GM21447 (cell line): ENCODE data around the gene KRTAP10-12.

Experiments used
- ATAC-seq: cut with Tn5 transposase; IDR thresholded peaks from one replicate; pipeline ENCODE4 v1.9.1; 2021; ENCODE audit not compliant: unreplicated experiment

KRTAP10-12 gene

DNA sequence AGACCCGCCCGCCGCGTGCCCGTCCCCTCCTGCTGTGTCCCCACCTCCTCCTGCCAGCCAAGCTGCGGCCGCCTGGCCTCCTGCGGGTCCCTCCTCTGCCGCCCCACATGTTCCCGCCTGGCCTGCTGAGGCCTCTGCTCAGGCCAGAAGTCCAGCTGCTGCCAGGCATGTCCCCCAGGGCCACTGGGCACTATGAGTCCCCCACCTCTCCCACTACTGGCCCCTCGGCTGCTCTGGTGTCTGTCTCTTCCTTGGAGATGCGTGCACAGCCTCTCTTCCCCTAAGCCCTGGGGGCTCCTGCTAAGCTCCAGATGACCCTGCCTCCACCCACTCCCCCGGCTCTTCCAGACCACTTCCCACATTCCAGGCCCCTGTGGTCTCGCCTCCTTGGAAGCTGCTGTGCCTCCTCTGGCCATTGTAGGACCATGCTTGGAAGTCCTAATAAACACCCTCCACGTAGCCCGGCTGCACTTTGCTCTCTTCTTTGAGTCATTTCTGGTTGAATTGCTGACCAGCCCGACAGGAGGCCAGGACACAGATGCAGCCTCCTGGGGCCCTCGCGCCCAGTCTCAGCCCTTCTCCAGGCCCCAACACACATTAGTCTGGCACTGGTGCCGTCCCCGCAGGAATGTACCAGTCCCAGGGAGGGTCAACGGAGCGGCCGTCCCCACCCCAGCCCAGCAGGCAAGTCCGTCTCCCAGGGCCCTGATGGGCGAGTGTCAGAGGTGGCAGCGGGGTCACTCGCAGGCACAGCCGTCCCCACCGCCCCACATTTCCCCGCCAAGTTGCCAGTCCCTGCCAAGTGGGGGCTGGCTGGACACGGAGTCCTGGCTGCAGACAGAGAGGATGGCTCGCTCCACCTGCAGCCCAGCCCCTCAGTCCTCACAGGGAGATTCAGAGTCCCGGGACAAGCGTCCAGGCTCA lies 1.1 kb downstream of the KRTAP10-12 start:
- ATAC-seq = no peak

DNA sequence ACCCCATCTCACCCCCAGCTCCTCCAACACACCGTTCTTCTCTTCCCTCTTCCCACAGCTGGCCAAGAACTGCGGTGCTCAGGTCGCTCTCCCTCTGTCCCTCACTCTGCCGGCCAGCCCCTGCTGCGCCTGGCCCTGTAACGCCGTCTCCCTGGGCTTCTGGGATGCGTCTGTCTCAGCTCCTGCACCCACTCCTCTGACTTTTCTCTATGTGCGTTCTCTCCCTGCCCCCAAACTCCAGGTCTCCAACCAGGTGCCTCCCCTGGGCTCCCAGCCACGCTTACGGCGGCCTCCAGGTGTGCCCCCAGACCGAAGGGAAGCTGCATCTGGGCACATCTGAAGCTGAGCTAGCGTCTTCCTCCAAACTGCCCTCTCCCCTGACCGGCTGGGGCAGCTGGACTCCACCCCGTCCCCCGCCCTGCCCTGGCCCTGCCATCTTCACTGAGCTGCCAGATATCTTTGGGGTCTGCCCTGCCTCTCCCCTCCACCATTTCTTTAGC lies 2.6 kb downstream of the KRTAP10-12 start:
- ATAC-seq = no peak

DNA sequence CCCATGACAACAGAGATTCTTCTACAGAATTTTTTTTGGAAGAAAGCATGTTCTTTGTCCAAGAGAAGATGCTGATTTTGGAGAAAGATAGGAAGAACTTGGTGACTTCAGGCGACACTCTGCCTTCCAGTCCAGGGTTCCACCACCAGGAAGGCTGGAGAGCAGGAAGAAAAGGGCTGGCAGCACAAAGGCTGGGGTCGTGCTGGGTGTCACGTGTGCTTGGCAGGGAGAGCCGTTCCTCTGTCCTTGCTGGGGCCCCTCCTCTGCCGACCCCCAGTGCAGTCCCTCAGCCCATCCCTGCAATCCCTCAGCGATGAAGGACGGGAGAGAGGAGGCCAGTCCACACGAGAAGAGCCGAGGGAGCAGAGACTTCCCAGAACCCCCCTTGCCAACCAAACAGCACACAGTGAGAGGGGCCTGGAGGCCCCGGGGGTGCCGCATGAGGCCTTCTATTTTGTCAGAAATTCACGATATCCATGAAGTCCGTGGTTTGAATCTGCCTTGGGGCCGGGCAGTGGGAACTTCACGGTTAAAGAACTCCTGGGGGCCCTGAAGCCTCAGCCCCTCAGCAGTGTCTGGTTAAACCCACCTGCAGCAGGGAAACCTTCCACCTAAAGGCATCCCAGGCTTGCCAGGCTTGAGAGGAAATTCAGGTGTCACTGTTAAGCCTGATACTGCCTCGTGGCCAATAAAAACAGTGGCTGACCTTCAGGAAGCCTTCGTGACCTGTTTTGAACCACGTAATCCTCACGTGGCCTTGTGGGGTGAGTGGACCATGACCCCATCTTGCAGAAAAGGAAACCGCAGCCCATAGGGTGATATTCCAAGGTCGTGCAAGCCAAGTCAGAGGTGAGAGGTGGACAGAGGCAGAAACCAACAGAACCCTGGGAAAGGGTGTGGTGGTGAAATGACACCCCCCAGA lies 3.4 kb downstream of the KRTAP10-12 start:
- ATAC-seq = no peak

DNA sequence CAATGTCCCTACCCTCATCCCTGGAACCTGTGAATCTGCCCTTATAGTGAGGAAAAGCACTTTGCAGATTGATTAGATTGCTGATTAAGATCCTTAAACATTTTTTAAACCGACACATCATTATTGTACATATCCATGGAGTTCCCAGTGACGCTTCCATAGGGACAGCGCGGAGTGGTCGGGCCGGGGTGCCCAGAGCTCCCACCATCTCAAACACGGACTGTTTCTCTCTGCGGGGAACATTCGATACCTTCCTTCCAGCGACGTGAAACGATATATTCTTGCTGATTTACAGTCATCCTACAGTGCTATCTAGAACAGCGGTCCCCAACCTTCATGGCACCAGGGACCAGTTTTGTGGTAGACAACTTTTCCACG lies 4.0 kb downstream of the KRTAP10-12 start:
- ATAC-seq = no peak

DNA sequence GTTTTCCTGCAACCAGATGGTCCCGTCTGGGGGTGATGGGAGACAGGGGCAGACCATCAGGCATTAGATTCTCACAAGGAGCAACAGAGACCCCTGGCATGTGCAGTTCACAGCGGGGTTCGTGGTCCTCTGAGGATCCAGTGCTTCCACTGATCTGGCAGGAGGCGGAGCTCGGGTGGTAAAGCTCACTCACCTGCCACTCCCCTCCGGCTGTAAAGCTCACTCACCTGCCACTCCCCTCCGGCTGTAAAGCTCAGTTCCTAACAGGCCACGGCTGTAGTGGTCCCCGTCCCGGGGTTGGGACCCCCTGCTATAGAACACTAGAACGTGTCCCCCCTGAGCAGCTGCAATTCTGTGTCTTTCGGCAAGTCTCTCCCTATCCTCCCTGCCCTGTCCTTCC lies 4.6 kb downstream of the KRTAP10-12 start:
- ATAC-seq = no peak

DNA sequence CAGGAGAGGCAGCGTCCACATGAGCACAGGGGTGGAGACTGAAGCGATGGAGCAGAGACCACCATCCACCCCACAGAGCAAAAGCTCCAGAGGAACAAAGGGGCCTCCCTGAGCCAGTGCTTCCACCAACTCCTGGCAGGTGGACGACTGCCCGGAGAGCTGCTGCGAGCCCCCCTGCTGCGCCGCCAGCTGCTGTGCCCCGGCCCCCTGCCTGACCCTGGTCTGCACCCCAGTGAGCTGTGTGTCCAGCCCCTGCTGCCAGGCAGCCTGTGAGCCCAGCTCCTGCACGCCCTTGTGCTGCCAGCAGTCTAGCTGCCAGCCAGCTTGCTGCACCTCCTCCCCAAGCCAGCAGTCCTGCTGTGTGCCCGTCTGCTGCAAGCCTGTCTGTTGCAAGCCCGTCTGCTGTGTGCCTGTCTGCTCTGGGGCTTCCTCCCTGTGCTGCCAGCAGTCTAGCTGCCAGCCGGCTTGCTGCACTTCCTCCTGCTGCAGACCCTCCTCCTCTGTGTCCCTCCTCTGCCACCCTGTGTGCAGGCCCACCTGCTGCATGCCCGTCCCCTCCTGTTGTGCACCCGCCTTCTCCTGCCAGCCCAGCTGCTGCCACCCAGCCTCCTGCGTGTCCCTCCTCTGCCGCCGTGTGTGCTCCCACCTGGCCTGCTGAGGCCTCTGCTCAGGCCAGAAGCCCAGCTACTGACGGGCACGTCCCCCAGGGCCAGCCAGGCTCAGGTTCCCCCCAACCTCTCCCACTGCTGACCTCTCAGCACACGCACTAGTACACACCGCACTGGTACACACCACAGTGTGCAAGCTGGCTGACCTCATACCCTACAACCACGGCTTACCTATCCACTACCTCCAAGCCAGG lies 5.4 kb downstream of the KRTAP10-12 start:
- ATAC-seq = no peak

DNA sequence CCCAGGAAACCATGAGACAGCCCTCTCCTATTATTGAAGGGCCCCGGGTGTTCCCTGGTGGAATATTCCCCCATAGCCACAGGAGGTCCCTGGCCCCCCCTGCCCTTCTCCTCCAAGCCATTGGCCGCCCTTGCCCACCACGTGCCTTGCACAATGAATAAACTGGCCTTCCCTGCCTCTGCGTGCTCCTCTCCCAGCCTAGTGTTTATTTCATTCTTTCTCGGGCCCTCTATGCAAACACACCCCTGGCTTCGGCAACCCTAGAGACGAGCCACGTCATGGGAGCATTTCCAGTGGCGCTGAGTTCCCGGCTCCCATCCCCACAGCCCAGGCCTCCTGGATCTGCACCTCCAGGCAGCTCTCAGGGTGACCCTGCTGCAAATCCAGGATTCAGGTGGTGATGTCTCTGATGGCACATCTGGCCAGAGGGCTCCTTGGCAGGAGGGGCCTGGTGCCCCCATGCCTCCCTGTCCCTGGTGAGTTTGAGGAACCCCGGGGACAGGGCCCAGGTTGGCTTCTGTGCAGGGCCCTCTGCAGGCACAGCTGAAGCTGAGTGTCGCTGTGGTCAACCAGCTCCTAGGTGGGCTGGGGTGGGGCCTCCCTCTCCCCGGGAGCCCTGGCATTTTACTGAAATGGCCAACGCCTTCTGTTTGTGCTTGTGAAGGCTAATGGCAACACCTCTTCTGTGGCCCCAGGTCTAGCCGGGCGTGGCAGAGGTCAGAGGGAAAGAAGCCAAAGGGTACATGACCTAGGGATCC lies 6.2 kb downstream of the KRTAP10-12 start:
- no peak for ATAC-seq

DNA sequence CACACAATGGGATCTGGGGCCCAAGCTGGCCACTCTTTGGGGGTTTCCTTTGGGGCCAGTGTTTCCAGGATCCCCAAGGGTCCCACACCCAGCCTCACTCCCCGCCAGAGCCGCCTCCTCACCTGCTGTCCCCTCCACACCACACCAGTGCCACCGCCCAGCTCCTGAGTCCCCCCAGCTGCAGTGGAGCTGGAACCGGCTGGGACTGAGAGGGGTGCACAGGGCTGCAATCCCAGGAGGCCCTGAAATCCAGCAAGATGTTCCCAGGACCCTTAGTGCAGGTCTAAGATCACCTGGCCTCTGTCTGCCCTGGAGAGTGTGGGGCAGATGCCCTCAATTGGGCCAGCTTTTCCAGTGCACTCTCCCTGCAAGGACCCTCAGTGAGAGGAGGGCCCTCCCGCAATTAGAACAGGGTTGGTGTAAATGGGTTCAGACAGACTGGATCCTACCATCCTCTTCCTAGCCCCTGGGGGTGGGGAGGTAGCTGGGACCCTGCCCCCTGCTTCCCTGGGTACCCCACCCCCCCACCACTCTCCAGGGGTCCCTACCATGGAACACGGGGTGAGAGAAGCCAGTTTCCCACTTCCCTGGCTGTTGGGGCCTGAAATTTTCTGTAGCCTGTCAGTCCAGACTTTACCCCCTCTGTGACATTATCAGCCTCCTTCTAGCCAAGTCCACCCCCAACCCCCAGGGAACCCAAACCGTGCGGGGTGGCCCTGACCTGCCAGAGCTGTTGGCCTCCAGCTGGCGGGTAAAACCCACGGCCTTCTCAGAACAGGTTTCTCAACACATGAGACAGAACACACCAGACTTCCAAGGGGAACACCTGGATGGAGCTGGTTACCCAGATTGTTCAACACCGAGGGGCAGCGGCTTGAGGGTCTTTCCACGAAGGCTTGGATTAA lies 7.0 kb downstream of the KRTAP10-12 start:
- ATAC-seq = no peak

DNA sequence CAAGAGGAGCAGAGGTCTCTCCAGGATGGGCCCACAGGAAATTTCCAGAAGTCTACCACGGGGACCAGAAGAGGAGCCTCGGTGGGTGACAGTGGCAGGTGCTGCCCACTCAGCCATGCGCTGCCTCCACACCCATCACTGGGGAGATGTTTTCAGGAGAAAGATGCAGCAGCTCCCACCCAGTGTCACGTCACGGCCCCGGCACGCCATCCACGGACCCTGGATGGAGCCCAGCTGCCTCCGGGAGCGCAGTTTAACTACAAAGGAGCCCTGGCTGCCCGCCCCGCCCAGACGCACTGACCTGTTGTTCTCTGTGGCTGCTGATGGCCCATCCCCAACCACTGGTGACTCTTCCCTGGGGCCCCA lies 7.6 kb downstream of the KRTAP10-12 start:
- ATAC-seq = no peak

DNA sequence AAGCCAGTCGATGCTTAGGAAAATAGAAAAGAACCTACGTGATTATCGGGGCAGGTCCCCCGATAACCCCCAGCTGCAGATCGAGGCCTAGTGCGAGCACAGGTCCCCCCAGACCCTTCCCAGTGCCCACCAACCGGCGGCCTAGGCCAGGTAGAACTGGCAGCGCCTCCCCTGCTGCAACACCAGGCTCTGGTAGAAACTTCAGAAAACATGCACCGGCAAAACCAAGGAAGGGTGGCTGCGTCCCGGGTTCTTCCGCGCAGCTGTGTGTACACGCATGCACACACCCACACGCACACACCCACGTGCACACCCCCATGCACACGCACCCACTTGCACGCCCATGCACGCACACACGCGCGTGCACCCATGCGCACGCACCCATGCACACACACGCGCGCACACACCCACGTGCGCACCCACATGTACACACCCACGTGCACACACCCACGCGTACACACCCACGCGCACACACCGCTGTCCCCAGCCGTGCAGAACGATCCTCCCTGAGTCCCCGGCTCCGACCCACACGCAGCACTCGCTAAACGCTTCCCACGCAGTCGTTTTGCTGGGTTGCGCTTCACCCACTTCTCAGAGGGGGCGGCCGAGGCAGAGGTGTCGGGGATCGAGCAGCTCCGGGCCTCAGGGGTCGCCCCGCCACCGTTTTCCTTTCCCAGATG lies 9.2 kb downstream of the KRTAP10-12 start:
- ATAC-seq = no peak

DNA sequence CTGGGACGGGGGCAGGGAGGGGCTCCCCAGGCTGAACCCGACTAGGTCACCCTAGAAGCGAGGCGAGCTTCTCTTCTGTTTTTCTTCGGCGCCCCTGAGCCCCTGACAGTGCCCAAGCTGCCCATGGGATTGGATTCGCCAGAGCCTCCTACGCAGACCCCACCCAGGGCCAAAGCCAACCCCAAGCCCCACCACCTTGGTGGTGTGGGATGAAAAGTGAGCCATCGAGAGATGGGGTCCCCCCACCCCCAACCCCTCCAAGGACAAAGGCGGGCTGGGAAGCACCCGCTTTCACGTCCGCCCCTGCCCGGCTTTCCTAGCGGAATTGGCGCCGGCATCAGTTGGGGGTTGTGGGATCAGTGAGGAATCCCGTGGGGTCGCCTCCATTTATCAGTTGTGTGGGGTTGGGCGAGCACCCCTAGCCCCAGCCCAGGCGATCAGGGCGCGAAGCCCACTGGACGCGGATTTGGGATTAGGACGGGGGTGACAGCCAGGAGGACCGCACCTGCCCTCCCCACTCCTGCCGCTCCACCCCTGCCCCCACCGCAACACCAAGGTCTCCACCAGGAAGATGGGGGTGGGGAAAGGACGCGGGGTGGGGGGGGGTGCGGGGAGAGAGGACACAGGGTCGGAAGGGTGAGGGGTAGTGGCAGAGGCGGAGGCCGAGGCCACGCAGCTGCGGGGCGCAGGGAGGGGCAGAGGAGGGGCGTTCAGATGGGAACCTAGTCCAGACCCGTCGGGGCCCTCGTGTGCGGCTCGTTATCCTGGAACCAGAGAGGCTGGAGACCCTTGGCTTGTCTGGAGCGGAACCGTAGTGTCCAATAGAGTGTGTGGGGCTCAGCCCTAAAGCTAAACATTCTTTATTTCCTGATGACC lies 10.0 kb downstream of the KRTAP10-12 start:
- no peak for ATAC-seq

DNA sequence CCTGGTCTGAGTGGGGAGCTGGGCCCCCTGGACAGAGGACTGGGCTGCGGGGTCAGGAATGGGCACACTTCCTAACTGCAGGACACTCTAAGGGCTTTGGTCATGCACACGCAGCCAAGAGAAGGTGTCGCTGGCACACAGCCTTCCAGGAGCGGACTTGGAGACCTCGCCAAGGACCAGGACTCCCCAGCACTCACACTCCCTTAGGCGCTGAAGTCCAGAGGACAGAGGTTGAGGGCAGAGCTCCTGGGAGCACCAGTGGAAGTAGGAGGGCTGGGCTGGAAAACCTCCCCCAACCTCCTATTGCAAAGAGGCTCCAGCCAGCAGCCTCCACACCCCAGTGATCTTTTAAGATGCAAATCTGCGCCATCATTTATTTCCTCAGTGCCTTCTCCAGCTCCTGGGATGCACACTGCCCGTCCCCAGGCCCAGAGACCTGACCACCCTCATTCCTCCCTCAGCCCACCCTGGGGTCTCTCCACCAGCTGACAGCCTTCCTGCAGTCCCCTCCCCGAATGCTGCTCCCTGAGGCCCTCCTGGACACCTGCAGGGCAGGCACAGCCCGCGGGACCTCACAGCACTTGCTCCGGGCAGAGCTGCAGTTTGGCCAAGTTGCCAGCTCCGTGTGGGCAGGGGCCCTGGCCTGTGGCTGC lies 11.4 kb downstream of the KRTAP10-12 start:
- no peak for ATAC-seq

DNA sequence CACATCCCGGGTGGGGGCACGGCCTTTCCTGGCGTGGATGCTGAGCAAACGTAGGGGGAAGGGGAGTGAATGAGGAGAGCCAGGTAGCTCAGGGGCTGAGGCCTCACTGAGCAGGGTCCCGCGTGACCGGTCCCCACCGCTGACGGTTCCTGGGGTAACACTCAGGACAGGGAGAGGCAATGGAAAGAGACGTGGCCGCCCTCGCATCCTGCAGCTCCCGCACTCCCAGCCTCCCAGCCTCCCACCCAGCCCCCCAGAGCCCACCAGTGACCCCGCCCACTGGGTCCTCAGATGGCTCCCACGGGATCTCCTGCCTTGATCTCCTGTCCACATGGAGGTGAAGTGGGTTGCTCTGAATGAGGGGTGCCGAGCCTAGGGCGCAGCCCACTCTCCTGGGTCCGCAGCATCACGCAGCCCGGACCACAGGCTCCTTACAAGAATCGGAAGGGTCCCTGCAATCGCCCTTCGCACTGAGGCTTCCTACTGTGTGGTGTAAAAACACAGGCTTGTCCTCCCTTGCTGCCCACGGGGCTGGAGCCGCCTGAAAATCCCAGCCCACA lies 12.0 kb downstream of the KRTAP10-12 start:
- no peak for ATAC-seq

DNA sequence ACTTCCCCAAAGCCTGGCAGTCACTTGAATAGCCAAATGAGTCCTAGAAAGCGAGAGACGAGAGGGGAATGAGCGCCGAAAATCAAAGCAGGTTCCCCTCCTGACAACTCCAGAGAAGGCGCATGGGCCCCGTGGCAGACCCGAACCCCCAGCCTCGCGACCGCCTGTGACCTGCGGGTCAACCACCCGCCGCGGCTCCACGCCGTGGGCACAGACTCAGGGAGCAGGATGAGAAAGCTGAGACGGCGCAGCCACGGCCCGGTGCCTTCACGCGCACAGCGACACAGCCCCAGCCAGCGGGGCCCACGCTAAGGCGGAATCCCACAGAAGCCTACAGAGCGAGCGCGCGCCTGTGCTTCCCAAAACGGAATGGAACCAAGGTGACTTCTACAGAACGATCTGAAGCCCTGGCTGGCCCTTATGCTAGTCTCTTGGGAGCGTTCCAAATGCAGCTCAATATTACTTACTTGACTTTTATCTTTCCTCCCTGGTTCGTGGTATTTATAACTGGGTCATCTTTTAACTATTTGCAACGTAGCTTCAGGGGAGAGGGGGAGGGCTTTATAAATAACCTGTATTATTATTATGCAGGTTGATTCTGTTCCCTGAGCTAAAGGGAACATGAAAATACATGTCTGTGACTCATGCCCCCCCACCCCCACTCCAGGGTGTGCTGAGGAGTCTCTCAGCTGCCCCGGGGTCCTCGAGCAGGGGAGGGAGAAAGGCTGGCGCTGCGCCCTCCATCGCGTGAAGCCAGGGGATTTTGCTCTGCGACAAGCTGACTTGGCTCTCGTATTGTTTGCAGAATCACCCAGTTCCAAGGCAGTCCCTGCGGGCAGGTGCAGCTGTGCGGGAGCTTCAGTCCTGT lies 12.7 kb downstream of the KRTAP10-12 start:
- ATAC-seq = no peak

DNA sequence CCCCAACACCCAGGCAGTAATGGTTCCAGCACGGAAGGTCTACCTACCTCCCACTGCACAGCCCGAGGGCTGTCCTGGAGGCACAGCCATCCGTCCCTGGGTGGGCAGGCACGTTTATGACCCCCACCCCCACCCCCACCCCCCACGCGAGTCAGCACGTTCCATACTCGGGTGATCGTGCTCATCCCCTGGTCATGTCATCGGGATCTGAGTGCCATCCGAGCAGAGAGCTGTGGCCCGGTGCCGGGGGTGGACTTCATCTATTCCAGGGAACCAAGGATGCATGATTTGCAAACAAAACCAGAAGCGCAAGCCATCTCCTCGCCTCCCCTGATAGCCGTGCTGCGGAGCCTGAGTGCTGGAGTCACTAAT lies 13.3 kb downstream of the KRTAP10-12 start:
- no peak for ATAC-seq
